HG03469 (cell line): ENCODE data around the gene SCO2.
"Not testable (repeated sequence)": the region's sequence is repeated elsewhere in the genome, so short reads cannot be mapped to it uniquely, and the experiment has no call there.

Experiments
- ATAC-seq: cut with Tn5 transposase; IDR thresholded peaks from one replicate; pipeline ENCODE4 v1.9.1; 2021; ENCODE audit warnings: mild to moderate bottlenecking, moderate library complexity, moderate number of reproducible peaks; ENCODE audit not compliant: unreplicated experiment

SCO2 gene

DNA sequence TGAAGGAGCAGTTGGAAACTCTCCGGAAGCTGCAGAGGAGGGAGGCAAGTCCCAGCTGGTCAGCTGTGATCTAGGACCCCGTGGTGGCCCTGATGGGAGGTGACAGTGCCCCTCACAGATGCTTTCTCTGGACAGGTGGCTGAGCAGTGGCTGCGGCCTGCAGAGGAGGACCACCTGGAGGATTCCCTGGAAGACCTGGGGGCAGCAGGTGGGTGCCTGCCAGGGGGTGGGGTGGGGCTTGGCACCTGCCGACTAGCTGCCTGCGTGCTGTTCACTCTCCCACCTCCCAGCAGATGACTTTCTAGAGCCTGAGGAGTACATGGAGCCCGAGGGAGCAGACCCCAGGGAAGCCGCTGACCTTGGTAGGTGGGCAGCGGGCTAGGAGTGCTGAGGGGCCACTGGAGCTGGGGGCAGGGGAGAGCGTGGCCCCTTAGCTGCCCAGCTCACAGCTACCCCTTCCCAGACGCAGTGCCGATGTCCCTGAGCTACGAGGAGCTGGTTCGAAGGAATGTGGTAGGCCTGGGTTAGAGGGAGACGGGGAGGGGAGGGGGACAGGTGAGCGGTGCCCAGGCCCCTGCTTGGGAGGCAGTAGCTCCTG lies 3.1 kb downstream of the SCO2 start:
- ATAC-seq: no peak

DNA sequence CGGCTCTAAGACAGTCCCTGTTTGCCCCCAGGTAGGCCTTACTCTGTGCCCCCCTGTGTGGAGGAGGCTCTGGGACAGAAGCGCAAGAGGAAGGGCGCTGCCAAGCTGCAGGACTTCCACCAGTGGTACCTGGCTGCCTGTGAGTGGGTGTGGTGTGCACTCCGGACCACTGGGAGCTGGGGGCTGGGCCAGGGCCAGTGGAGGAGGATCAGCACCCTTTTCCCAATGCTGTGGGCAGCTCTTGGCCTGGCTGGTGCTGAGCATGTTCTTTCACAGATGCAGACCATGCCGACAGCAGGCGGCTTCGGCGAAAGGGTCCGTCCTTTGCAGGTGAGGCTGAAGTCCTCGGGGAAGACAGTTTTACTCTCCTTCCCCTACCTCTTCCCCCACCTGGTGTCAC lies 3.7 kb downstream of the SCO2 start:
- ATAC-seq: no peak

DNA sequence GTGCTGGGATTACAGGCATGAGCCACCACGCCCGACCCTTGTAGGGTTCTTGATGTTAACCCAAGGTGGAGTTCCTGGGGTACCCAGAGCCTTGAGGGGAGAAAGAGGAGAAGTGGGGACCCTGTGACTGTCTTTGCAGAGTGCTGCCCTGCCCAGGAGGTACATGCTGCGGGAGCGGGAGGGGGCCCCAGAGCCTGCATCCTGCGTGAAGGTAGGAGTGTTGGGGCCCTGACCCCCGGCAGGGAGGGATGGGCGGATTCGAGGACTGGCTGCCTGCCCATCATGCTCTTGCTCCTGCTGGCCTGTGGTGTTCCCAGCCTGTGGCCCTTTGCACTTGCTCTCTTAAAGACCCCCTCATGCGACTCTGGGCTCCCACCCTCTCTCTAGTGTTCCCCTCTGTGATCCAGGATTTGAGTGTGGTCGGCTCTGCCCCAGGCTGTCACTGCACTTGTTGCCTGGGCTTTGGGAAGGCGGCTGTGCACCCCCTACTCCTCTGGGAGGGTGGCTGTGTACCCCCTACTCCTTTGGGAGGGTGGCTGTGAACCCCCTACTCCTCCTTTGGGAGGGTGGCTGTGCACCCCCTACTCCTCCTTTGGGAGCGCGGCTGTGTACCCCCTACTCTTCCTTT lies 4.5 kb downstream of the SCO2 start:
- no peak for ATAC-seq

DNA sequence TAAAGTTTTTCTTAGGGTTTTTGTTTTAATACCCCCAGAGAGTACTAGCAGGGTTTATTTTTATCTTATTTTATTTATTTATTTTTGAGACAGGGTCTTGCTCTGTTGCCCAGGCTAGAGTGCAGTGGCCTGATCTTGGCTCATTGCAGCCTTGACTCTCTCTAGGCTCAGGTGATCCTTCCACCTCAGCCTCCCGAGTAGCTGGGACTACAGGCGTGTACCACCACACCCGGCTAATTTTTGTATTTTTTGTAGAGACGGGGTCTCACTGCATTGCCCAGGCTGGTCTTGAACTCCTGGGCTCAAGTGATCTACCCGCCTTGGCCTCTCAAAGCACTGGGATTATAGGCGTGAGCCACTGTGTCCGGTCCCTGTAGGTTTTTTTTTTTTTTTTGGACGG lies 5.2 kb downstream of the SCO2 start:
- not testable (repeated sequence) for ATAC-seq

DNA sequence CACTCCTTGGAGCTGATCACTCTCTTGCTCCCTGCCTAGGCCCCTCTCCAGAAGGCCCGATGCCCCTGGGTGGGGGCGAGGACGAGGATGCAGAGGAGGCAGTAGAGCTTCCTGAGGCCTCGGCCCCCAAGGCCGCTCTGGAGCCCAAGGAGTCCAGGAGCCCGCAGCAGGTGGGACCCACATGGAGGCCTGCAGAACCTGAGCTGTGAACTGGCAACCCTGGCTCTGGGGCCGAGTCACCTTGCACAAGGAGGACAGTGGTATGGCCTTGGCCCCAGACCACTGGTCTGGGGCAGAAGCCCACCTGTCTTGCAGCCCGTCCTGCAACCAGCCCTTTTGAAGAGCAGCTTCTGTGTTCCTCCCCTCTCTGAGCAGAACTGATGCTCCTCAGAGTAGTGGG lies 6.2 kb downstream of the SCO2 start:
- ATAC-seq: no peak

DNA sequence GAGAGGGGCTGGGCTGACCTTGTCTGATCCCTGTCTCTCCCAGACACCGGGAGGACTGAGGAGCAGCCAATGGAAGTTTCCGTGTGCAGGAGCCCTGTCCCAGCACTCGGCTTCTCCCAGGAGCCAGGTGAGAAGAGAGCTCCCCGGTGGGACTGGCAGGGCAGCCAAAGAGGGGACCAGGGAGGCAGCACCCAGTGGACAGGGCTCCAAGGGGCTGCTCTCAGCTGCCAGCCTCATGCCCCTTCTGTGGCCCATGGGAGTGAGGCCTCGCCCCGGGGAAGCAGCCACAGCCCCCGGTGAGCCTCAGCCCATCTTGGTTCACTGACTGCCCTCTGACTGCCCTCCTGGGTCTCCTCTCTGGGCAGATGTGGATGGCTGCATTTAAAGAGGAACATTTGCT lies 6.8 kb downstream of the SCO2 start:
- no peak for ATAC-seq

DNA sequence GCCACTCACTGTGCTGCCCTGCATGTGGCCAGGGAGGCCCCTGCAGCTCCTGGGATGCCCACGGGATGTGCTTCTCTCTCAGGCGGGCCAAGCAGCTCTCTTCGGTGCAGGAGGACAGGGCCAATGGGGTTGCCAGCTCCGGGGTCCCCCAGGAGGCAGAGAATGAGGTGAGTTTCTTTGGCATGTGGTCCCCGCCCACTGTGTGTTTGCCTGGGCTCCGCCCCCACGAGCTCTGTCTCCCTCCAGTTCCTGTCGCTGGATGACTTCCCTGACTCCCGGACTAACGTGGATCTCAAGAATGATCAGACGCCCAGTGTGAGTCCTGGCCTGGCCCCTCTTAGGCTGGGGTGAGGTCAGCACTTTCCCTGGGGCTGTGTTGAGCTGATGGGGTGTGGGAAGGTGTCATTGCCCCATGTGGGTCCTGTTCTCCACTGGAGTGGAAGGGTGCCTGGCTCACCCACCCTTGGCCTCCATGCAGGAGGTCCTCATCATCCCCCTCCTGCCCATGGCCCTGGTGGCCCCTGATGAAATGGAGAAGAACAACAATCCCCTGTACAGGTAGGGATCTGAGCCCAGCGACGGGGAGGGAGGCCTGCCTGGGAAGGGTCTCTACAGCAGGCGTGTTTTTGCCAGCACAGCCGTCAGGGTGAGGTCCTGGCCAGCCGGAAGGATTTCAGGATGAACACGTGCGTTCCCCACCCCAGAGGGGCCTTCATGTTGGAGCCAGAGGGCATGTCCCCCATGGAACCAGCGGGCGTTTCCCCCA lies 7.7 kb downstream of the SCO2 start:
- no peak for ATAC-seq

DNA sequence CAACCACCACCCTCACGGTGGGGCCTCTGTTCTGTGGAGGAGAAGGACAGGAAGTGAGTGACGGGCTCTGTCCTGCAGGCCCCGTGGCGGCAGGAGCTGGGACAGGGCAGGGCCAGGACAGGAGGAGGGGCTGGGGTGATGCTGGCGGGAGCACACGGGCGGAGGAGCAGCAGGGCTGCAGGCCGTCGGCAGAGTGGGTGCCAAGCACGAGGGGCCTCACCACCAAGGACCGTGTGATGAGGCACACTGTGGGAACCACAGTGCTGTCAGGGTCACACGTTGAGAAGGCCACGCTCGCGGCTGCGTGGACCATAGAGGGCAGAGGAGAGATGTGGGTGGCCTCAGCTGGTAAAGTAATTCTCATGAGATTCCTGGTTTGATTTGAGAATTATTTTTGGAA lies 8.5 kb downstream of the SCO2 start:
- ATAC-seq: no peak

DNA sequence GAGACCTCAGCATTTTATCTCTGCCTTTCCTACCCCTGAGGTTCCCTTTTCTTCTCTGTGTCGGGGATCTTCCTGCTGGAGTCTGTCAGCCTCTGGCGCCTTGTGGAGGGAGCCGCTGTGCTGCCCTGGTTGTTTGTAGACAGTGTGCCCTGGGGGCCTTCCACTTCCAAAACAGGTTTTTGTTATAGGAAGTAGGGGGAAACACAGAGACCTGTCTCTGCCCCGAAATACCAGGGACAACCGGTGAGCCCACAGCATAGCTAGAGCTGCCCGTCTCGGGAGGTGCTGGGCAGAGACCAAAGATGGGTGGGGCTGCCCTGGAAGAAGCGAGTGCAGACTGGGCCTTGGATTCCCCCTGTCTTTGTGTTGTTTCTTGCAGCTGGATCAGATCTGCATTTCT lies 9.3 kb downstream of the SCO2 start:
- no peak for ATAC-seq

DNA sequence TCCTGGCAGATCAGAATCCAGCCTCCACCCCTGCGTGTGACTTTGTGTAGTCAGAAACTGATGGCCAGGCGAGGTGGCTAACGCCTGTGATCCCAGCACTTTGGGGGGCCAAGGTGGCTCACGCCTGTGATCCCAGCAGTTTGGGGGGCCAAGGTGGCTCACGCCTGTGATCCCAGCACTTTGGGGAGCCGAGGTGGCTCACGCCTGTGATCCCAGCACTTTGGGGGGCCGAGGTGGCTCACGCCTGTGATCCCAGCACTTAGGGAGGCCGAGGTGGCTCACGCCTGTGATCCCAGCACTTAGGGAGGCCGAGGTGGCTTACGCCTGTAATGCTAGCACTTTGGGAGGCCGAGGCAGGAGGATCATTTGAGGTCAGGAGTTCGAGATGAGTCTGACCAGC lies 12.2 kb downstream of the SCO2 start:
- no peak for ATAC-seq

DNA sequence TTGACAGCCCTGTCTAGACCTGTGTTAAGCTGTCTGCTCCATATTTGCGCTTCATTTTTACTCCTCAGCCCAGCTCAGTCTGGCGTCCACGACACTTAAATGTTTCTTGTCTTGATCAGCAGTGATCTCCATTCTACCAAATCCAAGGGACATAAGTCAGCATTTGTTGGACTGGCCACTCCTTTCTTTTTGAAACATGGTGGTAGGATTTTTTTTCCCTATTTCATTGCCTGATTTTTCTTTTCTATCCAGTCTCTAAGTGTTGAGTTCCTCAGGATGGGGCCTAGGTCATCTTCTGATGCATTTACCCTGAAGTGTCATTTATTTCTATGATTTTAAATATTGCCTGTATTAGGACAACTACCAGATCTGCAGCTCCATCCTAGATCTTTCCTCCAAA lies 16.5 kb downstream of the SCO2 start:
- no peak for ATAC-seq

DNA sequence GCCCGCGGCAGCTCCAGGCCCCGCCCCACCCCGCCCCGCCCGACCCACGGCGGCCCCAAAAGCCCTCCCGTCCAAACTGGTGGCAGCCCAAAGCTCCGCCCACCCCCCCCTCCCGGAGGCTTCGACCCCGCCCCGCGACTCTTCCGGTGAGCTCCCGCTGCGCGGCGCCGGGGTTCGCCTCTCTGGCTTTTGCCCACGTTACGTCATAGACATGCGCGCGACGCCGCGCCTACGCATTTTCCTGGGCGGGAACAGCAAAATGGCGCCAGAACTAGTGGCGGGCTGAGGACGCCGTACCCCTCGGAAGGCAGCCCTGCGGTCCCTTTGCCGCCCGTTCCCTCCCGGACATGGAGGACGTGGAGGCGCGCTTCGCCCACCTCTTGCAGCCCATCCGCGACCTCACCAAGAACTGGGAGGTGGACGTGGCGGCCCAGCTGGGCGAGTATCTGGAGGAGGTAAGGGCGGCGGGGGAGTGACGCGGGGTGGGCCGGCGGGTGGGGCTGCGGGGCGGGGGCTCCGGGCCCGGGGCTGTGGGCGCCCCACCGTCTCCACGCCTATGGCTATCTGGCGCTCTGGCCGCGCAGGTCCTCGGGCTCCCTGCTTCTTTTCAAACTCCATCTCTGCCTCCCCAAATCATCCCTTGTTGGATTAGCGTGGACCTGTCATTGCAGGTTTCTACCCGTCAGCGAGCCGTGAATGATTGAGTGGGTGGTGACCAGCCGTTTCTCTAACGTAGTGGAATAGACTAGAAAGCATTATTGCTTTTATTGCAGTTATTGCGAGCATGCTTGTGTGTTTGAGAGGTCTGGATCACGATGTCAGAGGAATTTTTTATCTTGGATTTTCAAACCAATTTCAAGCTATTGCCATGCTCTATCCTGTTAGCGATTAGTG lies 17.2 kb downstream of the SCO2 start, which contains the start of gene NCAPH2:
NCAPH2 (plus strand) TSS at position 234 of the 894 bp plus-strand sequence; CDS start at position 348, 114 bp downstream.
- peak; percentile 43 for ATAC-seq

DNA sequence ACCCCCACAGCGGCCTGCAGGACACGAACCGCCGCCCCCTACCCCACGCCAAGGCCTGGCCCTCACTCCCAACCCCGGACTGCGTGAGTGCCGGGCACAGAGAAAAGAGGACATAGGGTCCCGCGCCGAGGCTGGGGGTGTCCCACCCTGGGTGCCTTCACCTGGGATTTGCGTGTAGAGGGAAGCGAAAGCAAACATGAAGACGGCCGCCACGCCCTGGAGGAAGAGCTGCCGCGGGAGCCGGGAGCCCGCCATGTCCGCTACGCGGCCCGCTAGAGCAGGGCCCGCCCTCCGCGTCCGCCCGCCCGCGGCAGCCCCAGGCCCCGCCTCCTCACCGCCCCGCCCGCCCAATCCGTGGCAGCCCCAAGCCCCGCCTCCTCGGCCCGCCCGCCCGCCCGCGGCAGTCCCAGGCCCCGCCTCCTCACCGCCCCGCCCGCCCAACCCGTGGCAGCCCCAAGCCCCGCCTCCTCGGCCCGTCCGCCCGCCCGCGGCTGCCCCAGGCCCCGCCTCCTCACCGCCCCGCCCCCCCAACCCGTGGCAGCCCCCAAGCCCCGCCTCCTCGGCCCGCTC lies 17.9 kb downstream of the SCO2 start, which contains the start of gene LMF2:
LMF2 (minus strand) TSS at position 282 of the 570 bp plus-strand sequence; CDS start at position 255, 27 bp downstream.
- ATAC-seq: no peak

DNA sequence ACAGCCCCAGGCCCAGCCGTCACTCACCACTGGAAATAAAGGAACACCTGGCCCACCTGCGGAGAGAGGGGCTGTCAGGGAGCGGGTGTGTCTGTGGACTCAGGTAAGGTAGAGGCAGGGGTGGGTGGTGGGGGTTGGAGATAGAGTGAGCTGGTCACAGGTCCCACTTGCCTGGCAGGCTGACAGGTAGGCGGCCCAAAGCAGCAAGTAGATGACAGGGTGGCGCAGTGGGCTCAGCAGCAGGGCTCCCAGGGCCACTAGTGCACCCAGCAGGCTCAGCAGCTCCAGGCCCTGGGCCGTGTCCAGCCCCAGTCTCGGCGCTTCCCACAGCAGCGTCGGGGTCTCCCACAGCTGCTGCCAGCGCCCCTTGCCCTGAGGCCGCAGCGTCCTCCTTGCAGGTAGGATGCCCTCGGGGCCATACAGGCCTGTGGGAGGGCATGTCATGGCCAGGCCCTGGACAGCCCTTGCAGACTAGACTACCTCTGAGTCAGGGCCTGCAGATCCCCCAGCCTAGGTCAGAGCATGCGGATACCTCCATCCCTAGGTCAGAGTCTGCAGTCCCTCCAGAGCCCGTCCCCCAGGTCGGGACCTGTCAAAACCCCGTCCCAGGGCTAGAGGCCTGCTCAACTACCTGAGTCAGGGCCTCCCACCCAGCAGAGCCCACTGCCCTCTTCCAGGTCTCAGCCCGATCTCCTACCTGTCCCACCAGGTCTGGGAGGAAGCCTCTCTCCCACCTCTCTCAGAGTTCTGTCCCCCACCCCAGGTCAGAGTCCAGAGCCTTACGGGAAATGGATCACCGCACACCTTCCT lies 18.6 kb downstream of the SCO2 start:
- ATAC-seq: no peak

DNA sequence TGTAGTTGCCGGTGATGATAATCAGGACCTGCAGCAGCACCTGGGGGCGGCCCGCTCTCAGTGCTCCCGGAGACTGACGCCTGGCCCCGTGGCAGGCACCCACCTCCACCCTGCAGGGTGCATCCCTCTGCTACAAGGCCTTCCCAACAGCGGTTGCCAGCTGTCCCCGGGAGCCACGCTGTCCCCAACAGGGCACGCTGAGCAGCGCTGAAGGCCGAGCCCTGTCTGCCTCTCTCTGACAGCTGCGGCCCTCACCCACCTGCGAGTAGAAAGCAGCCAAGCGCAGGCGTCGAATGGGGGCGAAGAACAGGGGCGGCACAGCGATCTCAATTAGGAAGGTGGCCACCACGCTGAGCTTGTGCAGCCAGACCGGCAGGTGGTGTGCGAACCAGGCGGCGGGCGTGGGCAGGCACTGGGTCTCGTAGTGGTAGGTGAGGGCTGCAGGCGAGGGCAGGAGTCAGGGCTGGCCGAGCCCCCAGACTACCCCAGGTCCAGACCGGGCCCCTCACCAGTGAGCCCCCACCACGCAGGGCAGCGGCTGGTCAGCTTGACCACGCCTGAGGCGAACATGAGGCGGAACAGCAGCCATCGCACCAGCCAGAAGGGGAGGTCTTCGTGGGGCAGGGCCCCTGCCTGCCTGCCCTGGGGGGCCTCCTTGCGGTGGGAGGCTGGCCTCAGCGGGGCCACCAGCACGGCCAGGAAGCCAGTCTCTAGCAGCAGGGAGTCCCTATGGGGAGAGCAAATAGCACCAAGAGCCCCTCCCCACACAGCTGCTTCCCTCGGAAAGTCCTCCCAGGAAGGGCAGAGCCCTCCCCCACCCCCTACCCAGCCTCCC lies 19.4 kb downstream of the SCO2 start:
- ATAC-seq: no peak

DNA sequence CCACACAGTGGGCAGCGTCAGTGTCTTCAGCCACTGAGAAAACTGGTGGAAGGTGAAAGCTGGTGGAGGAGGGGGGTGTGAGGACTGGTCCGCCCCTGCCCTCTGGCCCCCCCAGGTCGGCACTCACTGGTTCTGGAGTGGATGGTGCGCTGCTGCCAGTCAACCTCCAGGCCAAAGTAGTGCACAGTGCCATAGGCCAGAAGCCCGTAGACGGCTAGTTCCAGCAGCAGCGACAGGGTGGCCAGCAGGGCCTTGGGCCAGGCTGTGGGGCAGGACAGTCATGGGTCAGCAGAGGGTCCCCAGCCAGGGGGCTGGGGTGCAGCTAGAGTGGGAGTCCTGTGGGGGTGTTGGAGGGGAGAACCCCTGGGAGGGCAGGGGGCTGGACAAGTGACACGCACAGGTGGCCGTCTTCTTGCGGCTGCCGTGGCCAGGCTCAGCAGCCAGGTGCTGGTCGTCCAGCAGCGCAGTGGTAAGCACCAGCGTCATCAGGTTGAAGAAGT lies 20.1 kb downstream of the SCO2 start:
- no peak for ATAC-seq

DNA sequence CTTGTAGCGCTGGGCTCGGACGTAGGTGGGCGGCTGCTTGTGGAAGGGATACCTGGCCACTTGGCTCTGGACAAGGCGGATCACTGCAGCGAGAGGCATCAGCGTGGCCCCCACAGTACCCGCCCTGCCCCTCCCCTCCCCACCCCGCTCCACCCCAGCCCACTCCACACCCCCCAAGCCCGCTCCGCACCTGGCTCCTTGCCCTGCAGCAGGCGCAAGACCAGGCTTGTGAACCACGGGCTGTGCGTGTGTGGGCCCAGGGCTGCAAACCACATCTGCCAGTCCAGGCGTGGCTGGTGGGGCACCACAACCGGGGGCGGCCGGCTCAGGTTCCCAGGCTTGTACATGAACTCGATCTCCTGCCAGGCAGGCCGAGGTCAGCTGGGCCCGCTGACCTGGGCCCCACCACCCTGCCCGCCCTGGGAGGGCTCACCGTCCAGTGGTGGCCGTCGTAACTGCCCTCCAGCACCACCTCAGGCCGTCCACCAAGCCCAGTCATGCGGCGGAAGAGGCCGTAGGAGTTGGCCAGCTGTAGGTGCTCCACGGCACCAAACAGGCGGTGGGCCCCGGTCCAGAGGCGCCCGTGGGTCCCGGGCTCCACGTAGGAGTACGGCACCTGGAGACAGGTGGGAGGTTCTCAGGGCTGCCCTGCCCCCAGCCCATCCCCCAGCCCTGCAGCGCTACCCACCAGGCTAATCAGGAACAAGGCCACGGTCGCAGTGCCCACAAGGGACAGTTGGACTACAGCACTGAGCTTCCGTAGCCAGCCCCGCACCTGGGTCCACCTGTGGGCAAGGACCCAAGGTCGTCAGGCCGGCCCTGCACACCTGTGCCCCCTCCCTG lies 20.8 kb downstream of the SCO2 start:
- no peak for ATAC-seq
